Uterus (tissue), 2 donors: ENCODE data around the gene STPG2.

Experiments used
- POLR2A ChIP-seq, 2 donors: fragments of 450-650 bp; IDR thresholded peaks; one replicate each; pipeline ENCODE4 v1.6.1; 2016; ENCODE audit warnings: antibody characterized with exemption in 2 of 2, mild to moderate bottlenecking in 1 of 2, moderate library complexity in 1 of 2
- TF ChIP-seq, protein P1 (sequence below), 4 experiments: fragments of 200-600 bp in 2 of 4; fragments of 450-650 bp in 2 of 4; sonication (generic) in 2 of 4; IDR thresholded peaks; one replicate each; pipeline ENCODE4 v1.5.1; 2016 to 2019; ENCODE audit warnings: antibody characterized with exemption in 4 of 4, mild to moderate bottlenecking in 2 of 4, moderate library complexity in 1 of 4

DNA sequence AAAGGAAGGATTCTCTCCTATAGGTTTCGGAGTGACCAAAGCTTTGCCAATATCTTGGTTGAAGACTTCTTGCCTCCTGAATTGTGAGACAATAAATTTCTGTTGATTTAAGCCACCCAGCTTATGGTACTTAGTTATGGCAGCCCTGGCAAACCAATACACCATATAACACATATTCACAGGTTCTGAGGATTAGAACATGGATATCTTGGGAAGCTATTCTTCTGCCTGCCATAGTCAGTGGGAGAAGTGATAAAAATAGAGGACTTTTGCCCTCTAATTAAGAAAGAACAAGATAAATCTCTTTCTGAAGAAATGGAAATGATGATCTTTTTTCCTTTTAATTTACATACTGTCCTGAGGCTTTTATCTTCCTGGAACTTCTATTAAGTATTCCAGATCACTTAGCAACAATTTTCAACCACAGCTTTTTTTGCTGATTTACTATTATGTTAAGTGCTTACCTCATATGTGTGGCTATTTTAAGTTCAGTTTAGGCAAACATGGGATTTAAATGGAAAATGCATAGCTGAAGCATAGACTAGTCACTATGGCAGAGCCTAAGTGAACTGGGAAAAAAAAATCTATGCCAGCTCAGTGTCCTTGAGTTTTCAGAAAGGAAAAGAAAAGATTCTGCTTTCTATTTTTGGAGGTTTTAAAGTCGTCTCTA is 381.7 kb downstream of the STPG2 start:
- TF ChIP-seq, protein P1, sequence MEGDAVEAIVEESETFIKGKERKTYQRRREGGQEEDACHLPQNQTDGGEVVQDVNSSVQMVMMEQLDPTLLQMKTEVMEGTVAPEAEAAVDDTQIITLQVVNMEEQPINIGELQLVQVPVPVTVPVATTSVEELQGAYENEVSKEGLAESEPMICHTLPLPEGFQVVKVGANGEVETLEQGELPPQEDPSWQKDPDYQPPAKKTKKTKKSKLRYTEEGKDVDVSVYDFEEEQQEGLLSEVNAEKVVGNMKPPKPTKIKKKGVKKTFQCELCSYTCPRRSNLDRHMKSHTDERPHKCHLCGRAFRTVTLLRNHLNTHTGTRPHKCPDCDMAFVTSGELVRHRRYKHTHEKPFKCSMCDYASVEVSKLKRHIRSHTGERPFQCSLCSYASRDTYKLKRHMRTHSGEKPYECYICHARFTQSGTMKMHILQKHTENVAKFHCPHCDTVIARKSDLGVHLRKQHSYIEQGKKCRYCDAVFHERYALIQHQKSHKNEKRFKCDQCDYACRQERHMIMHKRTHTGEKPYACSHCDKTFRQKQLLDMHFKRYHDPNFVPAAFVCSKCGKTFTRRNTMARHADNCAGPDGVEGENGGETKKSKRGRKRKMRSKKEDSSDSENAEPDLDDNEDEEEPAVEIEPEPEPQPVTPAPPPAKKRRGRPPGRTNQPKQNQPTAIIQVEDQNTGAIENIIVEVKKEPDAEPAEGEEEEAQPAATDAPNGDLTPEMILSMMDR (IDR thresholded peaks at IDR 0.05) = no peak
- no peak for TF ChIP-seq POLR2A (IDR thresholded peaks at IDR 0.05)
